HG03097 (cell line): ENCODE measurements around the gene ITGB7.
"Not testable (repeated sequence)": the region's sequence is repeated elsewhere in the genome, so short reads cannot be mapped to it uniquely, and the experiment has no call there.

Source experiments
- ATAC-seq: cut with Tn5 transposase; IDR thresholded peaks from one replicate; pipeline ENCODE4 v1.9.1; 2021; ENCODE audit not compliant: unreplicated experiment, low FRiP score

Gene ITGB7

GRCh38 chr12:53218551-53219291, 11.7 kb upstream of the ITGB7 start:
- no peak for ATAC-seq

GRCh38 chr12:53217931-53218307, 10.9 kb upstream of the ITGB7 start:
- ATAC-seq: no peak

GRCh38 chr12:53217051-53217930, 10.2 kb upstream of the ITGB7 start:
- ATAC-seq: no peak

- ATAC-seq: no peak
These were observed 8.4 kb upstream of the ITGB7 start for GRCh38 chr12:53215497-53215896.

GRCh38 chr12:53214687-53215455, 7.8 kb upstream of the ITGB7 start:
- no peak for ATAC-seq

GRCh38 chr12:53214221-53214620, 7.2 kb upstream of the ITGB7 start:
- no peak for ATAC-seq

- ATAC-seq: peak; percentile 43
These were observed 6.3 kb upstream of the ITGB7 start for GRCh38 chr12:53213348-53213747.

GRCh38 chr12:53212931-53213330, 5.9 kb upstream of the ITGB7 start:
- ATAC-seq: no peak

GRCh38 chr12:53211476-53212381, 4.7 kb upstream of the ITGB7 start:
- no peak for ATAC-seq

- ATAC-seq: no peak
These were observed 3.8 kb upstream of the ITGB7 start for GRCh38 chr12:53210843-53211242.

- no peak for ATAC-seq
These were observed 1.9 kb upstream of the ITGB7 start for GRCh38 chr12:53208877-53209463.

GRCh38 chr12:53208435-53208834, 1.4 kb upstream of the ITGB7 start:
- no peak for ATAC-seq

- ATAC-seq: peak; percentile 51
These were observed 1.2 kb downstream of the ITGB7 start for GRCh38 chr12:53205747-53206419.

- no peak for ATAC-seq
These were observed 2.7 kb downstream of the ITGB7 start for GRCh38 chr12:53204351-53204750.

GRCh38 chr12:53202316-53202715, 4.7 kb downstream of the ITGB7 start:
- not testable (repeated sequence) for ATAC-seq

GRCh38 chr12:53201639-53202038, 5.4 kb downstream of the ITGB7 start:
- no peak for ATAC-seq

GRCh38 chr12:53201177-53201541, 5.9 kb downstream of the ITGB7 start:
- no peak for ATAC-seq

- ATAC-seq: no peak
These were observed 6.4 kb downstream of the ITGB7 start for GRCh38 chr12:53200458-53201176.

GRCh38 chr12:53200107-53200457, 7.0 kb downstream of the ITGB7 start:
- ATAC-seq: no peak
